ENCODE results near the gene PSD4. TPM values are rescaled to one million over a fixed set of nuclear protein-coding genes. Genes with fewer than 3 reads are reported as not detected.

The PSD4 gene
- total and polyA plus RNA-seq, 2 of the 8 experiments (the other 6 are each of a cell fraction or from before 2014, with no cell fraction given): 0.53 to 1.2 TPM

DNA sequence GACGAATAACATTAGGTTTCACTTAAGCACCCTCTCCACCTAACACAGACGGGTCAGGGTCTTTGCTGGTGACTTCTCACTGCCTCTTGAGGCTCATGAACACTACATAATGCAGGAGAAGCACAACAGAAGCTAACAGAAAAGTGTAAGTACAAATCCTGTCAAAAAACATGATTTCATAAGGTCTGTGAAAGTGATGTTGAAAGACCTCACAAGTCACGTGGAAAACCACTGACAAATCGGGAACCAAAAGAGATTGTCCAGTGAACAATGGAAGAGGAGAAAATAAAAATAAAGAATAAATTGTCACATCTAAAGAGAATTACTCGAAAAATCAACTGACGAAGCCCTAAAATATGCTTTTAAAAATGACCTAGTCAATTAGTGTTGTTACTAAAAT, 14.0 kb downstream of the PSD4 start (continued):
- TF ChIP-seq, protein P1, sequence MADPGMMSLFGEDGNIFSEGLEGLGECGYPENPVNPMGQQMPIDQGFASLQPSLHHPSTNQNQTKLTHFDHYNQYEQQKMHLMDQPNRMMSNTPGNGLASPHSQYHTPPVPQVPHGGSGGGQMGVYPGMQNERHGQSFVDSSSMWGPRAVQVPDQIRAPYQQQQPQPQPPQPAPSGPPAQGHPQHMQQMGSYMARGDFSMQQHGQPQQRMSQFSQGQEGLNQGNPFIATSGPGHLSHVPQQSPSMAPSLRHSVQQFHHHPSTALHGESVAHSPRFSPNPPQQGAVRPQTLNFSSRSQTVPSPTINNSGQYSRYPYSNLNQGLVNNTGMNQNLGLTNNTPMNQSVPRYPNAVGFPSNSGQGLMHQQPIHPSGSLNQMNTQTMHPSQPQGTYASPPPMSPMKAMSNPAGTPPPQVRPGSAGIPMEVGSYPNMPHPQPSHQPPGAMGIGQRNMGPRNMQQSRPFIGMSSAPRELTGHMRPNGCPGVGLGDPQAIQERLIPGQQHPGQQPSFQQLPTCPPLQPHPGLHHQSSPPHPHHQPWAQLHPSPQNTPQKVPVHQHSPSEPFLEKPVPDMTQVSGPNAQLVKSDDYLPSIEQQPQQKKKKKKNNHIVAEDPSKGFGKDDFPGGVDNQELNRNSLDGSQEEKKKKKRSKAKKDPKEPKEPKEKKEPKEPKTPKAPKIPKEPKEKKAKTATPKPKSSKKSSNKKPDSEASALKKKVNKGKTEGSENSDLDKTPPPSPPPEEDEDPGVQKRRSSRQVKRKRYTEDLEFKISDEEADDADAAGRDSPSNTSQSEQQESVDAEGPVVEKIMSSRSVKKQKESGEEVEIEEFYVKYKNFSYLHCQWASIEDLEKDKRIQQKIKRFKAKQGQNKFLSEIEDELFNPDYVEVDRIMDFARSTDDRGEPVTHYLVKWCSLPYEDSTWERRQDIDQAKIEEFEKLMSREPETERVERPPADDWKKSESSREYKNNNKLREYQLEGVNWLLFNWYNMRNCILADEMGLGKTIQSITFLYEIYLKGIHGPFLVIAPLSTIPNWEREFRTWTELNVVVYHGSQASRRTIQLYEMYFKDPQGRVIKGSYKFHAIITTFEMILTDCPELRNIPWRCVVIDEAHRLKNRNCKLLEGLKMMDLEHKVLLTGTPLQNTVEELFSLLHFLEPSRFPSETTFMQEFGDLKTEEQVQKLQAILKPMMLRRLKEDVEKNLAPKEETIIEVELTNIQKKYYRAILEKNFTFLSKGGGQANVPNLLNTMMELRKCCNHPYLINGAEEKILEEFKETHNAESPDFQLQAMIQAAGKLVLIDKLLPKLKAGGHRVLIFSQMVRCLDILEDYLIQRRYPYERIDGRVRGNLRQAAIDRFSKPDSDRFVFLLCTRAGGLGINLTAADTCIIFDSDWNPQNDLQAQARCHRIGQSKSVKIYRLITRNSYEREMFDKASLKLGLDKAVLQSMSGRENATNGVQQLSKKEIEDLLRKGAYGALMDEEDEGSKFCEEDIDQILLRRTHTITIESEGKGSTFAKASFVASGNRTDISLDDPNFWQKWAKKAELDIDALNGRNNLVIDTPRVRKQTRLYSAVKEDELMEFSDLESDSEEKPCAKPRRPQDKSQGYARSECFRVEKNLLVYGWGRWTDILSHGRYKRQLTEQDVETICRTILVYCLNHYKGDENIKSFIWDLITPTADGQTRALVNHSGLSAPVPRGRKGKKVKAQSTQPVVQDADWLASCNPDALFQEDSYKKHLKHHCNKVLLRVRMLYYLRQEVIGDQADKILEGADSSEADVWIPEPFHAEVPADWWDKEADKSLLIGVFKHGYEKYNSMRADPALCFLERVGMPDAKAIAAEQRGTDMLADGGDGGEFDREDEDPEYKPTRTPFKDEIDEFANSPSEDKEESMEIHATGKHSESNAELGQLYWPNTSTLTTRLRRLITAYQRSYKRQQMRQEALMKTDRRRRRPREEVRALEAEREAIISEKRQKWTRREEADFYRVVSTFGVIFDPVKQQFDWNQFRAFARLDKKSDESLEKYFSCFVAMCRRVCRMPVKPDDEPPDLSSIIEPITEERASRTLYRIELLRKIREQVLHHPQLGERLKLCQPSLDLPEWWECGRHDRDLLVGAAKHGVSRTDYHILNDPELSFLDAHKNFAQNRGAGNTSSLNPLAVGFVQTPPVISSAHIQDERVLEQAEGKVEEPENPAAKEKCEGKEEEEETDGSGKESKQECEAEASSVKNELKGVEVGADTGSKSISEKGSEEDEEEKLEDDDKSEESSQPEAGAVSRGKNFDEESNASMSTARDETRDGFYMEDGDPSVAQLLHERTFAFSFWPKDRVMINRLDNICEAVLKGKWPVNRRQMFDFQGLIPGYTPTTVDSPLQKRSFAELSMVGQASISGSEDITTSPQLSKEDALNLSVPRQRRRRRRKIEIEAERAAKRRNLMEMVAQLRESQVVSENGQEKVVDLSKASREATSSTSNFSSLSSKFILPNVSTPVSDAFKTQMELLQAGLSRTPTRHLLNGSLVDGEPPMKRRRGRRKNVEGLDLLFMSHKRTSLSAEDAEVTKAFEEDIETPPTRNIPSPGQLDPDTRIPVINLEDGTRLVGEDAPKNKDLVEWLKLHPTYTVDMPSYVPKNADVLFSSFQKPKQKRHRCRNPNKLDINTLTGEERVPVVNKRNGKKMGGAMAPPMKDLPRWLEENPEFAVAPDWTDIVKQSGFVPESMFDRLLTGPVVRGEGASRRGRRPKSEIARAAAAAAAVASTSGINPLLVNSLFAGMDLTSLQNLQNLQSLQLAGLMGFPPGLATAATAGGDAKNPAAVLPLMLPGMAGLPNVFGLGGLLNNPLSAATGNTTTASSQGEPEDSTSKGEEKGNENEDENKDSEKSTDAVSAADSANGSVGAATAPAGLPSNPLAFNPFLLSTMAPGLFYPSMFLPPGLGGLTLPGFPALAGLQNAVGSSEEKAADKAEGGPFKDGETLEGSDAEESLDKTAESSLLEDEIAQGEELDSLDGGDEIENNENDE (IDR thresholded peaks at IDR 0.05; ENCODE audit: insufficient replicate concordance, low read length): no peak
